ENCODE data around the gene SMARCA2.

SMARCA2 gene

GRCh38 chr9:2087500-2088313 lies 72.6 kb downstream of the SMARCA2 start:
- no peak for DNase-seq (ENCODE audit: low read depth)

GRCh38 chr9:2093920-2094597 lies 78.9 kb downstream of the SMARCA2 start:
- DNase-seq (ENCODE audit: low read depth), result no peak

GRCh38 chr9:2096376-2096970 lies 81.3 kb downstream of the SMARCA2 start:
- DNase-seq (ENCODE audit: low read depth), result no peak

- DNase-seq (ENCODE audit: low read depth), result no peak
These were observed 91.5 kb downstream of the SMARCA2 start for GRCh38 chr9:2106666-2107065.

GRCh38 chr9:2107906-2108451 lies 92.8 kb downstream of the SMARCA2 start:
- no peak for DNase-seq (ENCODE audit: low read depth)

GRCh38 chr9:2109069-2109650 lies 94.0 kb downstream of the SMARCA2 start:
- no peak for DNase-seq (ENCODE audit: low read depth)

- DNase-seq (ENCODE audit: low read depth), result no peak
These were observed 94.9 kb downstream of the SMARCA2 start for GRCh38 chr9:2110036-2110435.

- no peak for DNase-seq (ENCODE audit: low read depth)
These were observed 100.9 kb downstream of the SMARCA2 start for GRCh38 chr9:2116073-2116472.

GRCh38 chr9:2117527-2117926 lies 102.4 kb downstream of the SMARCA2 start:
- no peak for DNase-seq (ENCODE audit: low read depth)

GRCh38 chr9:2119566-2119965 lies 104.4 kb downstream of the SMARCA2 start:
- no peak for DNase-seq (ENCODE audit: low read depth)

GRCh38 chr9:2120926-2121689 lies 106.0 kb downstream of the SMARCA2 start:
- DNase-seq (ENCODE audit: low read depth), result no peak

GRCh38 chr9:2122299-2122698 lies 107.2 kb downstream of the SMARCA2 start:
- no peak for DNase-seq (ENCODE audit: low read depth)

- no peak for DNase-seq (ENCODE audit: low read depth)
These were observed 110.8 kb downstream of the SMARCA2 start for GRCh38 chr9:2125906-2126305.

GRCh38 chr9:2126331-2126803 lies 111.2 kb downstream of the SMARCA2 start:
- DNase-seq (ENCODE audit: low read depth), result no peak

- no peak for DNase-seq (ENCODE audit: low read depth)
These were observed 112.3 kb downstream of the SMARCA2 start for GRCh38 chr9:2127486-2127885.

- no peak for DNase-seq (ENCODE audit: low read depth)
These were observed 113.0 kb downstream of the SMARCA2 start for GRCh38 chr9:2128141-2128540.

GRCh38 chr9:2128618-2129017 lies 113.5 kb downstream of the SMARCA2 start:
- no peak for DNase-seq (ENCODE audit: low read depth)

- DNase-seq (ENCODE audit: low read depth), result no peak
These were observed 115.8 kb downstream of the SMARCA2 start for GRCh38 chr9:2130941-2131340.

GRCh38 chr9:2132484-2133082 lies 117.4 kb downstream of the SMARCA2 start:
- DNase-seq (ENCODE audit: low read depth), result no peak

- no peak for DNase-seq (ENCODE audit: low read depth)
These were observed 119.2 kb downstream of the SMARCA2 start for GRCh38 chr9:2134391-2134790.

- no peak for DNase-seq (ENCODE audit: low read depth)
These were observed 123.5 kb downstream of the SMARCA2 start for GRCh38 chr9:2138646-2139045.
